H1 (cell line): ENCODE data around the gene FUBP3. TPM values are rescaled to one million over a fixed set of nuclear protein-coding genes. Genes with fewer than 3 reads are reported as not detected.

Experiments used
- BACH1 ChIP-seq: IDR thresholded peaks from 2 replicates; pipeline ENCODE4 v1.6.1; 2012; ENCODE audit warnings: low read length, improper control_type of control experiment
- BCL11A ChIP-seq, 2 experiments: IDR thresholded peaks; one replicate each; pipeline ENCODE4 v1.6.1; 2011; ENCODE audit warnings: low read depth in 2 of 2, low read length in 2 of 2, mild to moderate bottlenecking in 2 of 2
- CHD2 ChIP-seq: IDR thresholded peaks from 2 replicates; pipeline ENCODE4 v1.6.1; 2012; ENCODE audit warnings: low read length, improper control_type of control experiment
- HDAC6 ChIP-seq: IDR thresholded peaks from one replicate; pipeline ENCODE4 v1.7.1; 2012; ENCODE audit warnings: low read depth, mild to moderate bottlenecking, inconsistent platforms, low read length, moderate library complexity
- KDM5A ChIP-seq: fragments of 200-600 bp; IDR thresholded peaks from 2 replicates; pipeline ENCODE4 v1.7.1; 2012; ENCODE audit warnings: mild to moderate bottlenecking, low read length, inconsistent platforms, mixed read lengths
- NANOG ChIP-seq: IDR thresholded peaks from 2 replicates; pipeline ENCODE4 v1.6.1; 2011; ENCODE audit warnings: low read length, low read depth, mild to moderate bottlenecking, inconsistent platforms; ENCODE audit not compliant: insufficient read depth, poor library complexity, severe bottlenecking
- PHF8 ChIP-seq: fragments of 200-600 bp; sonication (generic); conservative IDR thresholded peaks from 2 replicates; pipeline ENCODE4 v1.7.1; 2012; ENCODE audit warnings: low read depth, mild to moderate bottlenecking, inconsistent platforms, low read length, moderate library complexity
- RAD21 ChIP-seq, 2 experiments: IDR thresholded peaks in 1 of 2; conservative IDR thresholded peaks in 1 of 2; 2 replicates each; pipeline ENCODE4 v1.6.1; 2011; ENCODE audit warnings: low read depth in 2 of 2, low read length in 2 of 2, improper control_type of control experiment in 1 of 2, inconsistent platforms in 1 of 2, mild to moderate bottlenecking in 1 of 2, moderate library complexity in 1 of 2
- SUZ12 ChIP-seq: fragments of 200-600 bp; sonication (generic); IDR thresholded peaks from 2 replicates; pipeline ENCODE4 v1.6.1; 2012; ENCODE audit warnings: mild to moderate bottlenecking, inconsistent platforms, low read length, moderate library complexity, mixed read lengths
- TCF12 ChIP-seq: IDR thresholded peaks from 2 replicates; pipeline ENCODE4 v1.6.1; 2011; ENCODE audit warnings: low read depth, mild to moderate bottlenecking, low read length
- TEAD4 ChIP-seq: IDR thresholded peaks from 2 replicates; pipeline ENCODE4 v1.6.1; 2012; ENCODE audit warnings: low read depth, low read length, inconsistent platforms, mixed read lengths
- YY1 ChIP-seq: IDR thresholded peaks from 2 replicates; pipeline ENCODE4 v1.6.1; 2011; ENCODE audit warnings: low read depth, mild to moderate bottlenecking, low read length
- polyA plus RNA-seq, 7 experiments: library from polyadenylated mRNA; depleted of rRNA in 3 of 7; stranded (reverse) in 5 of 7; unstranded in 2 of 7; fragments of >200 nt in 5 of 7; fragments of 200-250 nt in 2 of 7; gene quantifications; 1 replicate in 5 of 7; 2 replicates in 1 of 7; 4 replicates in 1 of 7; pipeline versions ENCODE4 v1.2.1 to v1.2.3, GENCODE V29; 2011 to 2013; ENCODE audit warnings: missing spikeins in 2 of 7, mixed read lengths in 2 of 7
- total RNA-seq: library from RNA; stranded (reverse); fragmentation: NEBNext Ultra II Directional; extraction: Animal tissue kit (Norgen Biotek cat#: 25700); gene quantifications from 2 replicates; pipeline ENCODE4 v1.2.1, GENCODE V29; 2021
- TF ChIP-seq, protein P1 (sequence below): fragments of 300-600 bp; sonication (generic); IDR thresholded peaks from 2 replicates; pipeline ENCODE4 v1.7.1; 2012; ENCODE audit warnings: low read length, moderate library complexity, mild to moderate bottlenecking, inconsistent platforms; ENCODE audit not compliant: insufficient replicate concordance

The FUBP3 gene
- total and polyA plus RNA-seq, 2 of the 8 experiments (the other 6 are each of a cell fraction or from before 2014, with no cell fraction given) = 23.7 to 76.4 TPM

DNA sequence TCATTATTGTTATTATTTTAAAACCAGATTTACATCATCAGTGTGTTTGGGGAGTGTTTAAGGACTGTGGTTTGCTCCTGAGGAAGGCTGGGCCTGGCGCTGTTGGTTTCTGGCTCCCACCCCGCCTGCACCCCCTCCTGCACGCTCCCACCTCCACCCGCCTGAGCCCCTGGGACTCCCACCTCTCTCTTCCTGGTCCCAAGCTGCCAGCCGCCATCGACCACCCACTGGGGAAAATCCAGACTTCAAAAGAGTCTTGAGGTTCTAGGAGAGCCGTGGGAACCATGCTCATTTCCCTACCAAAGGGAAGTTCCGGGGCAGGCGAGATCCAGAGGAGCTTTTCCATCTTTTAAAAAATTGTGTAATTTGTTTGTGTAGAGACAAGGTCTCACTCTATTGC is 35.0 kb upstream of the FUBP3 start (continued):
- TF ChIP-seq, protein P1, sequence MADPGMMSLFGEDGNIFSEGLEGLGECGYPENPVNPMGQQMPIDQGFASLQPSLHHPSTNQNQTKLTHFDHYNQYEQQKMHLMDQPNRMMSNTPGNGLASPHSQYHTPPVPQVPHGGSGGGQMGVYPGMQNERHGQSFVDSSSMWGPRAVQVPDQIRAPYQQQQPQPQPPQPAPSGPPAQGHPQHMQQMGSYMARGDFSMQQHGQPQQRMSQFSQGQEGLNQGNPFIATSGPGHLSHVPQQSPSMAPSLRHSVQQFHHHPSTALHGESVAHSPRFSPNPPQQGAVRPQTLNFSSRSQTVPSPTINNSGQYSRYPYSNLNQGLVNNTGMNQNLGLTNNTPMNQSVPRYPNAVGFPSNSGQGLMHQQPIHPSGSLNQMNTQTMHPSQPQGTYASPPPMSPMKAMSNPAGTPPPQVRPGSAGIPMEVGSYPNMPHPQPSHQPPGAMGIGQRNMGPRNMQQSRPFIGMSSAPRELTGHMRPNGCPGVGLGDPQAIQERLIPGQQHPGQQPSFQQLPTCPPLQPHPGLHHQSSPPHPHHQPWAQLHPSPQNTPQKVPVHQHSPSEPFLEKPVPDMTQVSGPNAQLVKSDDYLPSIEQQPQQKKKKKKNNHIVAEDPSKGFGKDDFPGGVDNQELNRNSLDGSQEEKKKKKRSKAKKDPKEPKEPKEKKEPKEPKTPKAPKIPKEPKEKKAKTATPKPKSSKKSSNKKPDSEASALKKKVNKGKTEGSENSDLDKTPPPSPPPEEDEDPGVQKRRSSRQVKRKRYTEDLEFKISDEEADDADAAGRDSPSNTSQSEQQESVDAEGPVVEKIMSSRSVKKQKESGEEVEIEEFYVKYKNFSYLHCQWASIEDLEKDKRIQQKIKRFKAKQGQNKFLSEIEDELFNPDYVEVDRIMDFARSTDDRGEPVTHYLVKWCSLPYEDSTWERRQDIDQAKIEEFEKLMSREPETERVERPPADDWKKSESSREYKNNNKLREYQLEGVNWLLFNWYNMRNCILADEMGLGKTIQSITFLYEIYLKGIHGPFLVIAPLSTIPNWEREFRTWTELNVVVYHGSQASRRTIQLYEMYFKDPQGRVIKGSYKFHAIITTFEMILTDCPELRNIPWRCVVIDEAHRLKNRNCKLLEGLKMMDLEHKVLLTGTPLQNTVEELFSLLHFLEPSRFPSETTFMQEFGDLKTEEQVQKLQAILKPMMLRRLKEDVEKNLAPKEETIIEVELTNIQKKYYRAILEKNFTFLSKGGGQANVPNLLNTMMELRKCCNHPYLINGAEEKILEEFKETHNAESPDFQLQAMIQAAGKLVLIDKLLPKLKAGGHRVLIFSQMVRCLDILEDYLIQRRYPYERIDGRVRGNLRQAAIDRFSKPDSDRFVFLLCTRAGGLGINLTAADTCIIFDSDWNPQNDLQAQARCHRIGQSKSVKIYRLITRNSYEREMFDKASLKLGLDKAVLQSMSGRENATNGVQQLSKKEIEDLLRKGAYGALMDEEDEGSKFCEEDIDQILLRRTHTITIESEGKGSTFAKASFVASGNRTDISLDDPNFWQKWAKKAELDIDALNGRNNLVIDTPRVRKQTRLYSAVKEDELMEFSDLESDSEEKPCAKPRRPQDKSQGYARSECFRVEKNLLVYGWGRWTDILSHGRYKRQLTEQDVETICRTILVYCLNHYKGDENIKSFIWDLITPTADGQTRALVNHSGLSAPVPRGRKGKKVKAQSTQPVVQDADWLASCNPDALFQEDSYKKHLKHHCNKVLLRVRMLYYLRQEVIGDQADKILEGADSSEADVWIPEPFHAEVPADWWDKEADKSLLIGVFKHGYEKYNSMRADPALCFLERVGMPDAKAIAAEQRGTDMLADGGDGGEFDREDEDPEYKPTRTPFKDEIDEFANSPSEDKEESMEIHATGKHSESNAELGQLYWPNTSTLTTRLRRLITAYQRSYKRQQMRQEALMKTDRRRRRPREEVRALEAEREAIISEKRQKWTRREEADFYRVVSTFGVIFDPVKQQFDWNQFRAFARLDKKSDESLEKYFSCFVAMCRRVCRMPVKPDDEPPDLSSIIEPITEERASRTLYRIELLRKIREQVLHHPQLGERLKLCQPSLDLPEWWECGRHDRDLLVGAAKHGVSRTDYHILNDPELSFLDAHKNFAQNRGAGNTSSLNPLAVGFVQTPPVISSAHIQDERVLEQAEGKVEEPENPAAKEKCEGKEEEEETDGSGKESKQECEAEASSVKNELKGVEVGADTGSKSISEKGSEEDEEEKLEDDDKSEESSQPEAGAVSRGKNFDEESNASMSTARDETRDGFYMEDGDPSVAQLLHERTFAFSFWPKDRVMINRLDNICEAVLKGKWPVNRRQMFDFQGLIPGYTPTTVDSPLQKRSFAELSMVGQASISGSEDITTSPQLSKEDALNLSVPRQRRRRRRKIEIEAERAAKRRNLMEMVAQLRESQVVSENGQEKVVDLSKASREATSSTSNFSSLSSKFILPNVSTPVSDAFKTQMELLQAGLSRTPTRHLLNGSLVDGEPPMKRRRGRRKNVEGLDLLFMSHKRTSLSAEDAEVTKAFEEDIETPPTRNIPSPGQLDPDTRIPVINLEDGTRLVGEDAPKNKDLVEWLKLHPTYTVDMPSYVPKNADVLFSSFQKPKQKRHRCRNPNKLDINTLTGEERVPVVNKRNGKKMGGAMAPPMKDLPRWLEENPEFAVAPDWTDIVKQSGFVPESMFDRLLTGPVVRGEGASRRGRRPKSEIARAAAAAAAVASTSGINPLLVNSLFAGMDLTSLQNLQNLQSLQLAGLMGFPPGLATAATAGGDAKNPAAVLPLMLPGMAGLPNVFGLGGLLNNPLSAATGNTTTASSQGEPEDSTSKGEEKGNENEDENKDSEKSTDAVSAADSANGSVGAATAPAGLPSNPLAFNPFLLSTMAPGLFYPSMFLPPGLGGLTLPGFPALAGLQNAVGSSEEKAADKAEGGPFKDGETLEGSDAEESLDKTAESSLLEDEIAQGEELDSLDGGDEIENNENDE = no peak
- TF ChIP-seq SUZ12 (no peak), NANOG (no peak), BACH1 (no peak), CHD2 (no peak), BCL11A (IDR thresholded peaks at IDR 0.05; ENCODE audit: low read depth in 2 of 2, low read length in 2 of 2) (no peak), TCF12 (no peak), KDM5A (no peak), PHF8 (no peak), TEAD4 (no peak), RAD21 (IDR thresholded peaks at IDR 0.05 in 1 of 2, conservative IDR thresholded peaks at IDR 0.05 in 1 of 2; ENCODE audit: low read depth in 2 of 2, low read length in 2 of 2) (no peak), YY1 (no peak), HDAC6 (no peak)
